GM19467 (cell line): ENCODE data around the gene COX8A.
"Not testable (repeated sequence)": the region's sequence is repeated elsewhere in the genome, so short reads cannot be mapped to it uniquely, and the experiment has no call there.

Experiments used
- ATAC-seq: cut with Tn5 transposase; IDR thresholded peaks from one replicate; pipeline ENCODE4 v1.9.1; 2021; ENCODE audit warnings: mild to moderate bottlenecking, moderate library complexity; ENCODE audit not compliant: unreplicated experiment

The COX8A gene

DNA sequence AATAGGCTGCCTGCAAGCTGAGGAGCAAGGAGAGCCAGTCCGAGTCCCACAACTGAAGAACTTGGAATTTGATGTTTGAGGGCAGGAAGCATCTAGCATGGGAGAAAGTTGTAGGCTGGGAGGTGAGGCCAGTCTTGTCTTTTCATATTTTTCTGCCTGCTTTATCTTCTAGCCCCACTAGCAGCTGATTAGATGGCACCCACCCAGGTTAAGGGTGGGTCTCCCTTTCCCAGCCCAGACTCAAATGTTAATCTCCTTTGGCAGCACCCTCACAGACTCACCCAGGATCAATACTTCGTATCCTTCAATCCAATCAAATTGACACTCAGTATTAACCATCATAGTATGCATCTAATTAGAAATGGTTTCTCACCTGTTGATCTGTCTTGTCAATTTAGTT is 5.0 kb upstream of the COX8A start:
- ATAC-seq: no peak

DNA sequence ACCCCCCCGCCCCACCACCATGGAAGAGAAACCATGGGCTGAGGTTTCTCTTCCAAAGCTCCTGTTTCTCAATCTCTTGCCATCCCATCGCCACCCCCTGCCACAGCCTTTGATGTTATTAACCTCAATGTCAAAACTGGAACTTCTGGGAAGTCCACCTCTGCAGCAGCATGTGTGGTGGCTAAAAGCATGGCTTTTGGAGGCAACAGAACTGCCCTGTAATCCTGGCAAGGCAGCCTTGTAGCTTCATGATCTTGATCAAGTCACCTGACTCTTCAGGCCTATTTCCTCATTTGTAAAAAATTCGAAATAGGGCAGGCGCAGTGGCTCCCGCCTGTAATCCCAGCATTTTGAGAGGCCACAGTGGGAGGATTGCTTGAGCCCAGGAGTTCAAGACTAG is 3.5 kb upstream of the COX8A start:
- no peak for ATAC-seq

DNA sequence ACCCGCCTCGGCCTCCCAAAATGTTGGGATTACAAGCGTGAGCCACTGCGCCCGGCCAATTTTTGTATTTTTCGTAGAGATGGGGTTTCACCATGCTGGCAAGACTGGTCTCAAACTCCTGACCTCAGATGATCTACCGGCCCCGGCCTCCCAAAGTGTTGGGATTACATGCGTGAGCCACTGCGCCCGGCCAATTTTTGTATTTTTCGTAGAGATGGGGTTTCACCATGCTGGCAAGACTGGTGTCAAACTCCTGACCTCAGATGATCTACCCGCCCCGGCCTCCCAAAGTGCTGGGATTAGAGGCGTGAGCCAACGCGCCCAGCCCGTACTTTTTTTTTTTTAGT is 535 bp upstream of the COX8A start:
- not testable (repeated sequence) for ATAC-seq

DNA sequence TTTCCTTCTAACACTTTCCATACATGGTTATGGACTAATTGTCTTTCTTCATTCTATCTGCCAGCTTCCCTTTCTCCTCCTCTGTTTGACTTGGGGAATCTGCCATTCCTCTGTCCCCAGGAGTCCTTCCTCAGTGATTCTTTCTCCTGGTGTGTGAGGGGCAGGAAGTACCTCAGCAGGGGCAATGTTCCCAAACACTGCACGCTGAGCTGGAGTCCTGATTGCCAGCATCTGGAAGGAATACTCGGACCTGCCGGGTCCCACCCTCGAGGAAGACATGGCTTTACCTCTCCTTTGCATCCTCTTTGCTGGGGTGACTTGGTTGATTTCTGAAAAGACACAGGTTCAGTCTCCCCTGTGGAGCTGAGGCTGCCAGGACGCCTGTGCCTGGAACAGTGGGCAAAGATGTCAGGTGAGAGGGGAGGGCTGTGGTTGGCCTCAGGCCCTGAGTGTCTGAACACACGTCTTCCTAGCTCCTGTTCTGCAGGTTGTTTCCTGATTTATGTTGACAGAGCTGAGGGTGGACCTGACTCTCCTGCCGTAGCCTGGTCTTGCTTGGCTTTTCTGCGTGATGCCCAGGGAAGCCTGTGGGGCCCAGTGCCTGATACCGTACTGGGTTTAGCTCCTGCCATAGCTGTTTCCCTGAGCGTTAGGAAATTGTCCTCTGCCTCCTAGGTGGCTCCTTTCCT is 4.3 kb downstream of the COX8A start:
- ATAC-seq: no peak

DNA sequence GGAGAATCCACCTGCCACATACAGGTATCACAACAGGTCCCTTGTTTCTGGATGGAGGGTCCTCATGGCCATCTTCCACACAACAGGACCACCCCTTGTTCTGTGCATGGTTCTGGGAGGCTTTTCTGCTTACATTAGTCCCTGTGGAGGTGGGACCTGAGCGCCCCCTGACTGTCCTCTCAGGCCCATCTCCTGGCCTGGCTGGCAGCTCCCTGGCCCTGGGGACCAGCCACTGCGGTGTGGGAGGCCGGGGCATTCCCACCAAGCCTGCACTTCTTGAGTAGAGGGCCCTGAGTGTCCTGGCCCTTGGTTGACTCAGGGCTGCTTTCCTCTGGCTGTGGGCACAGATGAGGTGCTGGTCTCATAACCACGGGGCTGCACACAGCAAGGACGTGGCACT is 5.0 kb downstream of the COX8A start:
- ATAC-seq: no peak

DNA sequence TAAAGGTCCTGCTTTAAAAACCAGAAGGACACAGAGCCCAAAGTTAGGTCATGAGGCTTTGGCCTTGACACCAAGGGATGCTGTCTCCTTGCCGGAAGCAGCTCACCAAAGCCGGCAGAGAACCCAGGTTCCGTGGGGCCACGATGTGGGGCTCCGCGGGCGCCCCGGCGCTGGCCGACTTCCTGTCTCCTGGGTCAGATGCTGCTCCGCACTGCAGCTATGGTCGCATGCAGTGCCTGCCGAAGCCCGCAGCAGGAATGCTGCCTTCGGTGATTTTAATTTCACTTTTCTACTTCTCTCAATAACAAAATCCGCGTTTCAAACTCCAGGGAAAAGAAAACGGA is 11.4 kb downstream of the COX8A start:
- ATAC-seq: no peak

DNA sequence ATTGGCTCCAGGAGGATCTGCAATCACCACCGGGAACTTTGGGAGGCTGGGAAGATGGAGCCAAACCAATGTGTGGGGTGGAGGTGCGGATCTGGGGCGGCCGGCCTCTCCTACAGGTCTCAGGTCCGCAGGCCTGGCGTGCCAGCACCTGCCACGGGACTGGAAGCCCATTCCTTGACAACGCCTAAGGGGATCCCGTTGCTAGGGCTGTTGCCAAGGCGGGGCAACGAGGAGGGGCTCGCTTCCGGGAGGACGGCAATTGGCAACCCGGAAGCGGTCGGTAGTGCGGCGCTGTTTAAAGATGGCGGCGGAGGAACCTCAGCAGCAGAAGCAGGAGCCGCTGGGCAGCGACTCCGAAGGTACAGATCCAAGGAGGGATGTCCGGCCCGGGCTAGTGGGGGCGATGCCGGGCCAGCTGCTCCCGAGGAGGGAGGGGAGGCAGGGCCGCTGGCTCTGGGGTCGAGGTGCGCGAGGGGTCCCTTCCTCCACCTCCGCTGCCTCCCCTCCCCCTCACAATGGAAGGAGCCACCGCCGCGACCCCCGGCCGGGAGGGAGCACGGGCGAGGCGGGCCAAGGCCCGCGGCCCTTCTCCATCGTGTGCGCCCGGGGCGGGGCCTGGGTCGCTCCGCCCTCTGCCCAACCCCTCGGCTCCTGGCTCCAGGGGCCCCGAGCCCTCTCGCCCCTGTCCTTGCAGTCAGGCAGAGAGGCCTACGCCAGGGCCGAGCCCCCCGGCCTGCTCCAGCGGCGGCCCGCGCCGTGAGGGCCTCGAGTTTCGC is 11.9 kb downstream of the COX8A start, which contains the start of gene OTUB1:
OTUB1 (plus strand) TSS at position 283 of the 776 bp plus-strand sequence; CDS start at position 302, 19 bp downstream.
- ATAC-seq: peak; percentile 73

DNA sequence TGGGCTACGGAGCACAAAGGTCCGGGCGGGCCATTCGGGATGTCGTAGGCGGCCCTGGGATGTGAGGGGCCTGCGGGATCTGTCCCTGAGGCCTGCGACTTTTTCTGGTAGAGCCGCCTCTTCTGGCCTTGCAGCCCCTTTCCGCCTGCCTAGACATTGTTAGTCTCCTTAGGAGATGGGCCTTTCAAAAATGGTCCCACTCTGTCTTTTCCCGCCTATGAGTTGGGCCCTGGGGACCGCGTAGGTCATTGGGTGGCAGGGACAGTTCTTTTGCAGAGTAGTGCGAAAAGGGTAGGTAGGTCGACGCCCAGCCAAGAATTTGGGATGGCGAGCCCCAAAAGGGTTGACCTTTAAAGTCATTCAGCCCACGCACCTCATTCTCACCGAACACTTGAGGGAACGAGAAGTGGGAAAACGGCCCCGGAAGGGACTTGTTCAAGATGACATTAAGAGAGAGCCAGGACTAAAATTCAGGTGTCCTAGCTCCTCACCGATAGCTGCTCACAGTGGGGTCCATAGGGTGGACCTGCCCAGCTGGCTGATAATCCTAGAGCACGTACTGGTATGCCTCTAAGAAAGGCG is 12.6 kb downstream of the COX8A start:
- no peak for ATAC-seq

DNA sequence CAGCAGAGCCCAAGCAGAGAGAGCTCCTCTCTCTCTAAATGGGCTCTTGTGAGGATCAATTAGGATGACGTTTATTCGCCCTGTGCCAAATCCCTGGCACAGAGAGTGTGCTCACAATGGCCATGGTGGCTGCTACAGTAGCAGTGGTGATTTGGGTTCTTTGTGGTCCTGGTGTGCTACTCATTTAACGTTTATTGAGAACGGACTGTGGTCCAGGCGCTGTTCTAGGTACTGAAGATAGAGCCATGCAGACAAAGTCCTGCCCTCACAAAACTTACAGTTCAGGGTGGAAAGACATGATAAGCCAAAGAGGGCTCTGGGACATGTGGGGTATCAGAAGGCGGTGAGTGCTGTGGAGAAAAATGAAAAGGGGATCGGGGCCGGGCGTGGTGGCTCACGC is 17.1 kb downstream of the COX8A start:
- ATAC-seq: no peak

DNA sequence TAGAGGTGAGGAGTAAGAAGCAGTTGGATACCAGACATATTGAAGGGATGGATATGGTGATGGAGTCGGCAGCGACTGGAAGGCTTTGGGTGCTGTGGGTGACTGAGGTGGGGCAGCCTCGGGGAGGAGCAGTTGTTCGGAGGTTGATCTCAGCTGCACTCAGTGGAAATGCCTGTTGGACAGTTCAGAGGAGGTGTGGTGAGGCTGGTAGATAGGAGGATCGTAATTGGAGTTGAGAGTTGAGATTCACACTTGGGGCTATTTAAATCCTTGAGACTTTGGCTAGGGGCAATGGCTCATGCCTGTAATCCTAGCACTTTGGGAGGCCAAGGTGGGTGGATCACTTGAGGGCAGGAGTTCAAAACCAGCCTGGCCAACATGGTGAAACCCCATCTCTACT is 18.7 kb downstream of the COX8A start:
- no peak for ATAC-seq

DNA sequence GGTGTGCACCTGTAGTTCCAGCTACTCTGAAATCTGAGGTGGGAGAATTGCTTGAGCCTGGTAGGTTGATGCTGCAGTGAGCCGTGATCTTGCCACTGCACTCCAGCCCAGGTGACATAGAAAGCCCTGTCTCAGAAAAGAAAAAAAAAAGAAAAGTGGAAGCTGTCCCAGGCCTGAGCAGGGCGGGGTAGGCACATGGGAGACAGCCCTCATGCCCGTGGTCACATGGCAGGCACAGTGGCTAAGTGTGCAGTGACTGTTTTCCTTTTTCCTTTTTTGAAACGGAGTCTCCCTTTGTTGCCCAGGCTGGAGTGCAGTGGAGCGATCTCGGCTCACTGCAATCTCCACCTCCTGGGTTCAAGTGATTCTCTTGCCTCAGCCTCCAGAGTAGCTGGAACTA is 19.6 kb downstream of the COX8A start:
- no peak for ATAC-seq

DNA sequence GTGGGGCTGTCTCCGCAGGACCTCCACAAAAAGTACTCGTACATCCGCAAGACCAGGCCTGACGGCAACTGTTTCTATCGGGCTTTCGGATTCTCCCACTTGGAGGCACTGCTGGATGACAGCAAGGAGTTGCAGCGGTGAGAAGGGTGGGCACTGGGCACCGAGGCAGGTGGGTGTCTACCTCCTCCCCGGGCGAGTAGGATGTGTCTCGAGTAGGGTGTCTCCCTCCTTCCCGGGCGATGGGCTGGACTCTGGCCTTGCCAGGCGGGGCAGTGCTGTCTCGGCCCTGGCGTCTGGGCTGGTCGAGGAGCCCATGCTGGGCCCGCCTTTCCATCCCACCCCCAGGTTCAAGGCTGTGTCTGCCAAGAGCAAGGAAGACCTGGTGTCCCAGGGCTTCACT is 22.1 kb downstream of the COX8A start:
- ATAC-seq: no peak

DNA sequence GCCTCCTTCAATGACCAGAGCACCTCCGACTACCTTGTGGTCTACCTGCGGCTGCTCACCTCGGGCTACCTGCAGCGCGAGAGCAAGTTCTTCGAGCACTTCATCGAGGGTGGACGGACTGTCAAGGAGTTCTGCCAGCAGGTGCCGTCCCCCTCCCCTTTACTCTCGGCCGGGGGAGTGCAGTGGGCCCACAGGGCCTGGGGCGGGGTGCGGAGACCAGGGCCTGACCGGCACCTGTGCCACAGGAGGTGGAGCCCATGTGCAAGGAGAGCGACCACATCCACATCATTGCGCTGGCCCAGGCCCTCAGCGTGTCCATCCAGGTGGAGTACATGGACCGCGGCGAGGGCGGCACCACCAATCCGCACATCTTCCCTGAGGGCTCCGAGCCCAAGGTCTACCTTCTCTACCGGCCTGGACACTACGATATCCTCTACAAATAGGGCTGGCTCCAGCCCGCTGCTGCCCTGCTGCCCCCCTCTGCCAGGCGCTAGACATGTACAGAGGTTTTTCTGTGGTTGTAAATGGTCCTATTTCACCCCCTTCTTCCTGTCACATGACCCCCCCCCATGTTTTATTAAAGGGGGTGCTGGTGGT is 22.8 kb downstream of the COX8A start:
- no peak for ATAC-seq

DNA sequence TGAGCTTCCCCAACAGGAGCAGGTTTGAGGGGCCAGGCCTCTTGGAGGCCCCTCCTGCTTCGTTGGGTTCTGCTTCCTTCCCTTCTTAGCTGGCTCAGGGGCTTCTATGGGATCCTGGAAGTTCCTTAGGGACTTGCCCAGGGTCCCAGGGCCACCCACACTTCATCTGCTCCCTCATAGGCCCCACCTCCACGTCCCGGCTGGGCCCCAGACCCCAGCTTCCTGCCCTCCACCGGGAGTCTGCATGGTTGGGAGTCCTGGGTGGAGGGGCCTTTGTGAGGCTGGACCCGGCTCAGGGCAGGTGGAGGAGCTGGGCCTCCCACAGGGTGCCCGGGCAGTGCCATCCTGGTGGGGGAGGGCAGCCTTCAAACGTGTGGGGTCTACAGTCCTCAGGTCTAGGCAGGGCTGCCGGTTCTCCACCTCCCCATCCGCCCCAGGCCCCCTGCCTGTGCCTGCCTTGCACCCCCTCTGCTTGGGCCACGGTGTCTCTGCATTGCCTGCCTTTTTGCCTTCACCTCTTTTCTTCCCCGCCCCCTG is 23.4 kb downstream of the COX8A start:
- no peak for ATAC-seq

DNA sequence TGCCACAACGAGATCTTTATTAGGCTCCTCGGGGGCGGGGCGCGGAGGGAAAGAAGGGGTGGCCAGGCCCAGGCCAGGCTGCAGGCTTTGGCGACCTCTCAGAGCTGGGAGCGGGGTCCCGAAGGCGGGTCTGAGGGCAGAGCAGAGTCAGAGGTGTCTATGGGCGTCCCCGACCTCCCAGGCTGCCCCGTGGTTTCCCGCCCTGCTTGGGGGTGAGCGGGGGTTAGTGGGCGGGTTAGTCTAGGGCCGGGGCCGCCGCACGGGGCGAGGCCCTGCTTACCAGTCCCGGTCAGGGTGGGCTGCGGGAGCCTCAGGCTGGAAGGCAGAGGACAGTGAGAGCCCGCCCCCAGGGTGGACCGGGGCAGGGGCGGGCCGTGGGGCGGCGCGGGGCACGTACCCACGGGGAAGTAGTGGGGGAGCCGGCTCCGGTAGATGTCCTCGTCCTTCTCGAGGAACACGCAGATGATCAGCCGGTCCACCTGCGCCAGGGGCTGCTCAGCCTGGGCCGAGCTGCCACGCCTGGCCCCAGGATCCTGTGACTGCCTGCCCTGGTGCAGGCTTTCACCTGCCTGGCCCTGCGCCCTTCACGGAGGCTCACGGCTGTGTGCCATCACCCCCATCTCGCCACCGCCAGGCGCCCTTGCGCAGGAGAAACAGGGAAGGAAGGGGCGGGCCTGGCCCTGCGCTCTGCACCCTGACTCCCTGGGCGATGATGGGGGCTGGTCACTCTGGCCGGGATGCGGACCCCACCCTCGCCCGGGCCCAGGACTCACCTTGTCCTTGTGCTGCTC is 24.3 kb downstream of the COX8A start:
- no peak for ATAC-seq

DNA sequence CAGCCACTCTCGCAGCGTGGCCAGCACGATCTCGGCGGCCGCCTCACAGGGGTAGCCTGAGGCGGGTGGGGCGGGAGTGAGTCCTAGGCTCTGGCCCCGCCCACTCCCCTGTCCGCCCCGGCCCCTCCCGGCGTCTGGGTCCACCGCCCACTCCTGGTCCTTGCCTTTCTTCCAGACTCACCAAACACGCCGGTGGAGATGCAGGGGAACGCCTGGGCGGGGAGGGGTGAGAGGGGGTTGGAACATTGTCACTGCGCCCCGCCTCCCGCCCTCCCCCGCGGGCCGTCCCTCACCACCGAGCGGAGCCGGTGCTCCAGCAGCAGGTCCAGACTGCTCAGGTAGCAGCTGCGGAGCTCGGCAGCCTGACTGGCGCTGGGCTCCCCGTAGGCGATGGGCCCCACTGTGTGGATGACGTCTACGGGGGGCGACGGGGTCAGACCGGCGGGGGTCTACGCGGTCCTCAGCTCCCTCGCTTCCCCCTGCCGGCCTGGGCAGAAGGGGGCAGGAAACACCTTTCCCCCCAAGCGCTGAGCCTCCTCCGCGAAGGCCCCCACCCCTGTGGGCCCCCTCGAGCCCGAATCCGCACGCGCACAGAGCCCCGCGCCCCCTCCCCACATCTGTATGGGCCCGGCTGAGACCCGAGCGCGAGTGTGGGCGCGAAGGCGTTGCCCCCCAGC is 25.1 kb downstream of the COX8A start:
- ATAC-seq: no peak

DNA sequence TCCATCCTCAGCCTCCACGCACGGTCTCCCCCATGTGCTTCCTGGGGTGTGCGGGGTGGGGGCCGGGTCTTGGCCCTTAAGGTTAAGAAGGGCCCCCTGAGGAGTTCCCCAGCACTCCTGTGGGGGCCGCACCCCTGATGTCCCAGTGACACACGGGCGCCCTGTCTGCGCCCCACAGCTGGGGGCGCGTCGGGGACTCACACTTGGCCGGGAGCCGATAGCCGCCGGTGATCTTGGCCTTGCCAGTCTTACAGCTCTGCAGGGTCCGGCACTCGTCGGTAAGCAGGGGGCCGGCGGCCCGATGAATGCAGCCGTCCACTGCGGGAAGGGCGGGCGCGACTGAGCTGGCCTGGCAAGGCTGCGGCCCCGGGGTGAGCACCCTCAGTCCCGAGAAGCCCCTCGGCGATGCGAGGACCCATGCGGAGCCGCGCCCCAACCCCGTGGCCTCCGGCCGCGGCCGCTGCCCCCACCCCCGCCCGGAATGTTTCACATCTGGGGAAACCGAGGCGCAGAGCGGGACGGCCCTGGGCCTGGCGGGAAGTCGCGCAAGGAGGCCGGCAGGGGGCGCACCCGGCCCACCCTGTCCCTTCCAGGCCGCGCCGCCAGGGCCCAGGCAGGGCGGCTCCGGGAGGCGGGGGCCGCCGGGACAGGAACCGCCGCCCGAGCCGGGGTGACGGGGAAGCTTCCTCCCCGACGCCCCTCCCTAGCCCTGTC is 25.8 kb downstream of the COX8A start:
- ATAC-seq: no peak

DNA sequence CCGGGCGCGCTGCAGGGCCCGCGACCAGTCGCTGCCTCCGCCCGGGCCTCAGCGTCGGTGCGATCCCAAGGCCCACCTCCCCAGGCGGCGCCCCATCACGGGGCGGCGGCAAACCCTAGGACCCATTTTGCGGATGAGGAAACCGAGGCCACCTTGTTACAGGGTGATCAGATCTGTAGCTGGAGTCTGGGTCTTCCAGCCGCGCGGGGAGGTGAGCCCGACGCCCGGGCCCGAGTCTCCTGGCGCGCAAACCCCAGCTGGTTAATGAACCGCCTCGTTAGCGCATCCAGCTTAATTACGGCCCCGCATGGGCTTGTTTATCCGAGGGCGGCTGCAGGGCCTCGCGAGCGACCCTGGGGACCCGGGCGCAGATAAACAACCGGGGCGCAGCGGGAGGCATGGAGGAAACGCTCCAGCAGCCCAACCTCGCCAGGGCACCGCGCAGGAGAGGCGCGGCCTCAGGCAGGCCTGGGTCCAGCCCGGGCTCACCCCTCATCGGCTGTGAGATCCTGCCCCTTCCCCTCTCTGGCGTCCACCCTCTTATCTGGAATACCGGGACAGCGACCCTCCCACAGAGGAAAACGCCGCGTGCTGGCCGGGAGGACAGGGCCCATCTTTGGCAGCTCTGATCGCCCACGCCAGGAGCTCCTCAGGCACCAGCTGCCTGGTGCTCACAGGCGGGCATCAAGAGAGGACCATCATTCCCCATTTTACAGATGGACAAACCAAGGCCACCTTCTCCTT is 26.5 kb downstream of the COX8A start:
- ATAC-seq: no peak
